Activated gamma-delta T cell (primary cell): ENCODE results near the gene PLA2G2C.

Source experiments
- DNase-seq: peaks from one replicate; lab custom pipeline; 2025; lab: John Stamatoyannopoulos, UW

The PLA2G2C gene

DNA sequence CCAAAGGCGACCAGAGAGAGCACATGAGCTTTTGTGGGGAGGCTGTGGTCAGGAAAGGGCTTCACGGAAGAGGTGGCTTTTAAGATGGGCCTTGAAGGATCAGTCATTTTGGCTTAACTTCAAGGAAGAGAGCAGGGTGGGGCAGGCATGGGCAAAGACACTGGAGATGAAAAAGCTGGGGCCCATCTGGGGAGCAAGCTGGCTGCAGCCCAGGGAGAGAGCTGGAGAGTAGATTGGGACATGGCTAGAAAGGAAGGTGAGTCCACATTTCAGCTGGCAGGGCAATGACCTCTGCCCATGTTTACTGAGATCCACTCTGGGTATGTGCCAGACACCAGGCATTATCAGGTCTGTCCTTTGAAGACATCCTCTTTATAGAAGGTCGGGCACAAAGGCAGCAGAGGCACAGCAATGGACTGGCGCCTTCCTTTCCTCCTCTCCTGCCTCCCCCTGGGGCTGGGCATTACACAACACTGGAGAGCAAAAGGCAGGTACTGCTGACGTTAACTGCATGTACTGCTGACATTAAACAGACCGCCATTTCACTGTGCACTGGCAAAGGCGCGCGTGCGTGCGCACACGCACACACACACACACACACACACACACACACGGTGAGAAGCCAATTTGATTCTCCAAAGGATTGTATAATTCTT lies 2.6 kb downstream of the PLA2G2C start:
- DNase-seq: no peak

DNA sequence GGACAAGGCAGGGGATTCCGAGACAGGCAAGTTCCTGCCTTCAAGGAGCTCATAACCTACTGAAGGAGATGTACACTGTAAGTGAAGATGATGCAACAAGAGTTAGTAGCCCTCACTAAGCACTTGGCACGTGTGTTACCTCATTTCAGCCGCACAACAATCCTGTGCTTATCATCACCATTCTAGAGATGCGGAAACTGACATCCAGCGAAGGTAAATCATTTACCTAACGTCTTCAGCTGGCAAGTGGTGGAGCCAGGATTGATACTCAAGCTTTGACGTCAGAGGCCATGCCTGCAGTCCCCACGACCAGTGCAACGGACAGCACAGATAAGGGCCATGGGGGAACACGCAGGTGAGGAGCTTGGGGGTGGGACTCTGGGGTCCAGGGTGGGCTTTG lies 3.3 kb downstream of the PLA2G2C start:
- no peak for DNase-seq

DNA sequence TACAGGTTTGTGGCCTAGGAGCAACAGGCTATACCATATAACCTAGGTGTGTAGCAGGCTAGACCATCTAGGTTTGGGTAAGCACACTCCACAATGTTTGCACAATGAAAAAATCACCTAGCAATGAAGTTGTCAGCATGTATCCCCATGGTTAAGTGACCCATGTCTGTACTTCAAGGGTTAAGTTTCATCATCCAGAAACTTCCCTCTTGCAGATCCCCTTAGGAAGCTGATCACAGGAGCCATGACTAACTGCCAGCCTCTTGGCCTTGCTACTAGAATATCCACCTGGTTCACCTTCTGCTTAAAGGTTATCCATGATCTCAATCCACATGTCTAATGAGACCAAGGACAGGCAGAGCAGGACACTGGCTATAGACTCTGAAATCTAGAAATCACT lies 3.9 kb downstream of the PLA2G2C start:
- no peak for DNase-seq

GRCh38 chr1:20180844-20181207 lies 5.5 kb downstream of the PLA2G2C start:
- no peak for DNase-seq

DNA sequence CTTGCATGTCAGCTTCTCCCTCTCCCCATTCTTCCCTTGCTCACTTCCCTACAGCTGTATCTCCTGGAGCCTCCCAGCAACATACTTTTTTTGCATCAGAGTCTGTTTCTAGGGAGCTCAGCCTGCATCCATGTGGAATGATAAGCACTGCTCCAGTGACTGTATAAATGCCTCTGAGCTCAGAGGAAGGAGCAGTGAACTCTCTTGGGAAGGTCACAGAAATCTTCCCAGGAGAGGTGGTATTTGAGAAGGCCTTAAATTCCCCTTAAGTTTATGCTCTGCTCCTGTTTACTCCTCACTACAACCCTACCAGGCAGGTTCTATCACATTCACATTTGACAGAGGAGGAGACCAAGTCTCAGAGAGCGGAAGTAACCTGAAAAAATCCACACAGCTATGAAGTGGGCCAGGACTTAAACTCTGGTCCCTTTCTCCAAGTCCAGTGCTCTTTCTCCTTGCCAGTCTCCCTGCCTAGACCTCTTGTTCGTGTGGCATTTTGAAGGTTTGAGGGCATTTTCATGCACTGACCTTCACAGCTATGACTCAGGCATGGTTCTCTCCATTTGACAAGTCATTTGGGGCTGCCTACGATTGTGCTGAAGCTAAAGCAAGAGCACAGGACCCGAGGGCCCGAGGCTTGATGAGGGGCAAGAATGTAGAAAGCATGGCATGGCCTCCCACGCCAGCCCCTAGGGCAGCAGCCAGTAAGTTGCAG lies 6.0 kb downstream of the PLA2G2C start:
- DNase-seq: no peak

- no peak for DNase-seq
Measured at GRCh38 chr1:20179371-20180128, 6.8 kb downstream of the PLA2G2C start.

GRCh38 chr1:20178634-20179370 lies 7.5 kb downstream of the PLA2G2C start:
- DNase-seq: no peak

DNA sequence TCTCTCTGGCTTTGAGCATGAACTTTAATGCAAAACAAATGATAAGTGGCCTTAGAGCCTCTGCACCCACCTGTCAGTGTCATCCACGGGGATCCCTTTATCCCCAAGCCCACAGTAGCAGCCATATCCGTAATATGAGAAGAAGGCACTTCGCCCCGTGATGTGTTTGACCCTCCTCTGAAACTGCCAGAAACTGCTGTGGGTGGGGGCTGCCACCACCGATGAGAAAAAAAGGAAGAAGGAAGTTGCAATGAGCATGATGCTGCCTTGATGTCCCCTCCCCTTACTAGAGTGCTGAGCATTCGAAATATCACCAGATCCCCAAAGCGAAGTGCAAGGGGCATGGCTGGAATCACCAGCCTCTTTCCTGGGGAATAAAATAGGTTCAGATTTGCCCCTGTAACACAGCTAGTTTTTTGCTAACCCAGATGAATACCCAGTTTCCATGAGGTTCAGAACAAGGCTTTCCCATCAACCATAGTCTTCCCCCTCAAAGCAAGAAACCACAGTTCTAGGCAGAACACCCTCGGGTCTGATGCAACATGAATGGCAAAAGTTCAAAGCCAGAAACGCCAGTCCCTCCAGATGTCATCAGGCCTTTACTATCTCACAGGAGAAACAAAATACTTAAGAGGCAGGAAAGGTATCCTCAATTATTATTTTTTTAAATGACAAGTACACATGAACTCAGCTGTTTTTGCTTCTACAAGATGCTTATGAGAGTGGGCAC lies 11.2 kb downstream of the PLA2G2C start:
- no peak for DNase-seq

DNA sequence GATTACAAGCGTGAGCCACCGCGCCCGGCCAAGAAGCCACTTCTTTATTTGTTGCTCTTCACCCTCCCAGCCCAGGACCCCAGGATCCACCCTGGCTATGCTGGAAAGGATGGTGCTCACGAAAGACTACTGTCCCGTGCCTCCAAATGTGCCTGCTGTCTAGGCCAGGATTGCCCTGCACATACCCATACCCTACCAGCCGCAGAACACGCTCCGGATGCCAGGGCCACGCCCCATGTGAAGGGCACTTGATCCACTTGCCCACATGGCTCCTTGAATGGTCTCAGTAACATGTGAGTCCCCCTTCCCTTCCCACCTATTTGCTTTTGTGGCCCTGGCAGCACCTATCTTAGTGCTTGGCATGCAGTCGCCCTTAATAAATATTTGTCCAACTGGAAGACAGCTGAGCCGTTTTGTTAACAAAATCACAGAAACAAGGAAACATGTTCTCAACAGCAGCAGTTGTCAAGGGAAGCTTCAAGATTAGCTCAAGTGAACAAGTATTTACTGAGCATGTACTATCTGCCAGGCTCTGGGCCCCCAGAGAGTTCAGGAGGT lies 14.2 kb downstream of the PLA2G2C start:
- no peak for DNase-seq

GRCh38 chr1:20169932-20170331 lies 16.4 kb downstream of the PLA2G2C start:
- DNase-seq: no peak

DNA sequence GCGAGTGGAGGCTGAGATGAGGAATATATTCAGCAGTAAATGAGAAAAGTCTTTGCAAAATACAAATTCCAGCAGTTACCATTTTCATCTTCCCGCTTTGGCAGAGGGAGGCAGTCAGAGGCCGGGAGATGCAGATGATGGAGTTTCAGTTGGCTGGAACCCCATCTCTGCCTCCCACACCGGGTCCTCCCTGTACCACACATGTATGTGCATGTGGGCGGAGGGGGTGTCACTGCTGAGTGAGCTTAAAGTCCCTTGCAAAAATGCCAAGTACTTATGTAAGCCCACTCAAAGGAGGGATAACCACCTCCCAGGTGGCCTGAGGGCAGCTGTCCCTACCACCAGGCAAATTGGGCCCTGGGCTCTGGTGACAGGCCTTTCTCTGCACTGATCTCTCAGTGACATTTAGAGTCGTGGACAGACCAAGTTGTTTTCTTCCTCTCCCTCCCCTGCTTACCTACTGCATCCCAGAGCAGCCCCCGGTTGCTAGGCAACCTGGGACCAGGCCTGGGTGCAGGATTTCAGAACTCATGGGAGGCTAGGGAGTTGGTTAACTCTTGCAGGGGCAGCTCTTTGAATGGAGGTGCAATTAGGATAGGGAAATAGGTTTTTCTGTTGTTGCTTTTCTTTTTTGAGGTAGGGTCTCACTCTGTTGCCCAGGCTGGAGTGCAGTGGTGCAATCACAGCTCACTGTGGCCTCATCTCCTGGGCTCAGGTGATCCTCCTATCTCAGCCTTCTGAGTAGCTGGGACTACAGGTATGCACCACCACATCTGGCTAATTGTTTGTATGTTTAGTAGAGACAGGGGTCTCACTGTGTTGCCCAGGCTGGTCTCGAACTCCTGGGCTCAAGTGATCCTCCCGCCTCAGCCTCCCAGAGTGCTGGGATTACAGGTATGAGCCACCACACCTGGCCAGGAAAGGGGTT lies 17.5 kb downstream of the PLA2G2C start:
- no peak for DNase-seq

- no peak for DNase-seq
Measured at GRCh38 chr1:20167126-20167525, 19.2 kb downstream of the PLA2G2C start.

GRCh38 chr1:20166051-20166450 lies 20.3 kb downstream of the PLA2G2C start:
- no peak for DNase-seq

DNA sequence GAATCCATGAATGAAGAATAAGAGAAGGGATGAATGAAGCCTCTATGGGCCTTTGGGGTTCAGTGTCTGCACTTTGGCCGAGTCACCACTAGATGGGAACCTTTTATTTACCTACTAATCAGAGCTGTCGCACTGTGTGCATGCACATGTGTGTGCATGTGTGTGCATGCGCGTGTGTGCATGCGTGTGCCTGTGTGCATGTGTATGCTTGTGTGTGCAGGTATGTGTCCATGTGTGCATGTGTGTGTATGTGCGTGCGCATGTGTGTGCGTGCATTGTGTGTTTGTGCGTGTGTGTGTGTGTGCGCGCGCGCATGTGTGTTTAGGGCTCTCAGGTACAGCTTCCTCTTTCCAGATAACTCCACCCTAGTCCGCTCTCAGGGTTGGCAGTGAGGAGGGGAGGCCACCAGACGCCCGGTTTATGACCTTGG lies 20.8 kb downstream of the PLA2G2C start:
- no peak for DNase-seq

- no peak for DNase-seq
Measured at GRCh38 chr1:20164694-20165202, 21.6 kb downstream of the PLA2G2C start.

GRCh38 chr1:20160034-20160433 lies 26.3 kb downstream of the PLA2G2C start:
- DNase-seq: no peak

GRCh38 chr1:20158358-20159070 lies 27.8 kb downstream of the PLA2G2C start:
- DNase-seq: no peak

GRCh38 chr1:20154301-20154831 lies 32.0 kb downstream of the PLA2G2C start:
- no peak for DNase-seq

DNA sequence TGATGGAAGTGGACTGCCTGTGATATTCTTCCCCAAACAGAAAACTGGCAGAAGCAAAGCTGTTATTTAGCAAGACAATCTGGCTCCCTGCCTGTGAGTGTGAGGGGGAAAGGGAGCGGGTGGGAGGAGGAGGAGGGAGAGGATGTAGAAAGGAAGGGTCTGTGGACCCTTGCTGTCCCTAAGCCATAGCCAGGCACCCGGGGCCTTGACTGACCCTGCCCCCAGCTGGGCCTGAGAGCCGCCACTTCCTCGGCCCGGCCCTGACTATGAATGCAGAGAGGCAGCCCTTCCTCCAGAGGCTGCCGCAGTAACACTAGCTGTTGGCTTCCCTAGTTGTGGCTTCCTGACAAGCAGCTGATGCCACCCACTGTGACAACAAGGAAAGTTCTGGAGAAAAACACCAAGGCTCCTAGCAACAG lies 33.3 kb downstream of the PLA2G2C start:
- no peak for DNase-seq
